GM23338 (cell line): ENCODE results near the gene ARID1B.

ENCODE experiments used
- CTCF ChIP-seq, 2 experiments: fragments of 200-600 bp in 1 of 2; sonication (generic) in 1 of 2; conservative IDR thresholded peaks; 2 replicates each; pipeline versions ENCODE4 v1.5.1 to v1.6.1; 2016 to 2017; ENCODE audit warnings: antibody characterized with exemption in 2 of 2, low read depth in 2 of 2, mild to moderate bottlenecking in 2 of 2, moderate library complexity in 1 of 2
- EZH2 ChIP-seq: fragments of 200-600 bp; sonication (generic); IDR thresholded peaks from one replicate; pipeline ENCODE4 v1.8.0; 2017; ENCODE audit warnings: antibody characterized with exemption, mild to moderate bottlenecking, low read depth; ENCODE audit not compliant: unreplicated experiment
- EZH2phosphoT487 ChIP-seq: fragments of 200-600 bp; sonication (generic); IDR thresholded peaks from one replicate; pipeline ENCODE4 v1.8.1; 2018; ENCODE audit warnings: antibody characterized with exemption; ENCODE audit not compliant: unreplicated experiment
- POLR2AphosphoS5 ChIP-seq: IDR thresholded peaks from 2 replicates; pipeline ENCODE4 v1.6.1; 2016; ENCODE audit warnings: antibody characterized with exemption, low read depth
- ZNF114 ChIP-seq: fragments of 250-450 bp; sonication (Bioruptor Pico); IDR thresholded peaks from 2 replicates; pipeline ENCODE4 v1.5.0; 2020; ENCODE audit warnings: mild to moderate bottlenecking, moderate library complexity

- TF ChIP-seq EZH2phosphoT487: no peak
- TF ChIP-seq EZH2: no peak
- no peak for TF ChIP-seq ZNF114
- TF ChIP-seq CTCF (conservative IDR thresholded peaks at IDR 0.05; ENCODE audit: low read depth in 2 of 2): no peak
- no peak for TF ChIP-seq POLR2AphosphoS5
These were observed 393.4 kb downstream of the ARID1B start for GRCh38 chr6:157170535-157170934.
